ENCODE data around the gene MRPL34. TPM values are rescaled to one million over a fixed set of nuclear protein-coding genes. Genes with fewer than 3 reads are reported as not detected.

MRPL34 gene
- total and polyA plus RNA-seq, 4 donors: 23.3 to 301 (median 140) TPM

DNA sequence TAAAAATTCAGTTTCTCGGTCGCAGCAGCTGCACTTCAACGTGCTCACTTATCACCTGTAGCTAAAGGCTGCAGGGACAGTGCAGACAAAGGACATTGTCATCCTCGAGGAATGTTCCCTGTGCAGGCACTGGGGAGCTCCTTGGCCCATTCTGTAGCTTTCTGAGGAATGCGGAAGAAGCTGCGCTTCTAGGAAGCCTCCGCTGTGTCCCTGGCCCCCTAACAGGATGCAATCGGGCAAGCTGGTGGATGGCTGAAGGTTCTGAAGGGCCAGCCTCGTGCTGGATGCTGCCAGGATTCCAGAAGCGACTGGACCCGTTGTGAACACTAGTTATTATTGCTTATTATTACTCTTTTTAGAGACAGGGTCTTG is 20.9 kb downstream of the MRPL34 start:
- peaks cover 0 to 5% (median 0%) of the 10 kb centered on the region in 4 donors for H3K36me3 ChIP-seq (ENCODE audit: control insufficient read depth in 4 of 4, insufficient read depth in 3 of 4, low read depth in 1 of 4, low read length in 3 of 4)
- H3K9me3 ChIP-seq (ENCODE audit: control insufficient read depth in 4 of 4, low read length in 3 of 4): no peaks in the 10 kb centered on the region
- peaks cover 12 to 23% (median 14%) of the 10 kb centered on the region in 4 donors for H3K4me1 ChIP-seq (ENCODE audit: control insufficient read depth in 4 of 4, insufficient read depth in 4 of 4, low read length in 3 of 4)
- no peak for TF ChIP-seq SP1 (IDR thresholded peaks at IDR 0.05)
- TF ChIP-seq RAD21 (IDR thresholded peaks at IDR 0.05): no peak
- TF ChIP-seq, protein P1, sequence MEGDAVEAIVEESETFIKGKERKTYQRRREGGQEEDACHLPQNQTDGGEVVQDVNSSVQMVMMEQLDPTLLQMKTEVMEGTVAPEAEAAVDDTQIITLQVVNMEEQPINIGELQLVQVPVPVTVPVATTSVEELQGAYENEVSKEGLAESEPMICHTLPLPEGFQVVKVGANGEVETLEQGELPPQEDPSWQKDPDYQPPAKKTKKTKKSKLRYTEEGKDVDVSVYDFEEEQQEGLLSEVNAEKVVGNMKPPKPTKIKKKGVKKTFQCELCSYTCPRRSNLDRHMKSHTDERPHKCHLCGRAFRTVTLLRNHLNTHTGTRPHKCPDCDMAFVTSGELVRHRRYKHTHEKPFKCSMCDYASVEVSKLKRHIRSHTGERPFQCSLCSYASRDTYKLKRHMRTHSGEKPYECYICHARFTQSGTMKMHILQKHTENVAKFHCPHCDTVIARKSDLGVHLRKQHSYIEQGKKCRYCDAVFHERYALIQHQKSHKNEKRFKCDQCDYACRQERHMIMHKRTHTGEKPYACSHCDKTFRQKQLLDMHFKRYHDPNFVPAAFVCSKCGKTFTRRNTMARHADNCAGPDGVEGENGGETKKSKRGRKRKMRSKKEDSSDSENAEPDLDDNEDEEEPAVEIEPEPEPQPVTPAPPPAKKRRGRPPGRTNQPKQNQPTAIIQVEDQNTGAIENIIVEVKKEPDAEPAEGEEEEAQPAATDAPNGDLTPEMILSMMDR (IDR thresholded peaks at IDR 0.05; ENCODE audit: low read depth, low read length, missing input control): no peak
- no peak for TF ChIP-seq HNF4A (conservative IDR thresholded peaks at IDR 0.05)
- TF ChIP-seq, protein P2, sequence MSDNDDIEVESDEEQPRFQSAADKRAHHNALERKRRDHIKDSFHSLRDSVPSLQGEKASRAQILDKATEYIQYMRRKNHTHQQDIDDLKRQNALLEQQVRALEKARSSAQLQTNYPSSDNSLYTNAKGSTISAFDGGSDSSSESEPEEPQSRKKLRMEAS (IDR thresholded peaks at IDR 0.05): no peak
- TF ChIP-seq, protein P3, sequence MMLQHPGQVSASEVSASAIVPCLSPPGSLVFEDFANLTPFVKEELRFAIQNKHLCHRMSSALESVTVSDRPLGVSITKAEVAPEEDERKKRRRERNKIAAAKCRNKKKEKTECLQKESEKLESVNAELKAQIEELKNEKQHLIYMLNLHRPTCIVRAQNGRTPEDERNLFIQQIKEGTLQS (IDR thresholded peaks at IDR 0.05): no peak
- TF ChIP-seq, protein P4, sequence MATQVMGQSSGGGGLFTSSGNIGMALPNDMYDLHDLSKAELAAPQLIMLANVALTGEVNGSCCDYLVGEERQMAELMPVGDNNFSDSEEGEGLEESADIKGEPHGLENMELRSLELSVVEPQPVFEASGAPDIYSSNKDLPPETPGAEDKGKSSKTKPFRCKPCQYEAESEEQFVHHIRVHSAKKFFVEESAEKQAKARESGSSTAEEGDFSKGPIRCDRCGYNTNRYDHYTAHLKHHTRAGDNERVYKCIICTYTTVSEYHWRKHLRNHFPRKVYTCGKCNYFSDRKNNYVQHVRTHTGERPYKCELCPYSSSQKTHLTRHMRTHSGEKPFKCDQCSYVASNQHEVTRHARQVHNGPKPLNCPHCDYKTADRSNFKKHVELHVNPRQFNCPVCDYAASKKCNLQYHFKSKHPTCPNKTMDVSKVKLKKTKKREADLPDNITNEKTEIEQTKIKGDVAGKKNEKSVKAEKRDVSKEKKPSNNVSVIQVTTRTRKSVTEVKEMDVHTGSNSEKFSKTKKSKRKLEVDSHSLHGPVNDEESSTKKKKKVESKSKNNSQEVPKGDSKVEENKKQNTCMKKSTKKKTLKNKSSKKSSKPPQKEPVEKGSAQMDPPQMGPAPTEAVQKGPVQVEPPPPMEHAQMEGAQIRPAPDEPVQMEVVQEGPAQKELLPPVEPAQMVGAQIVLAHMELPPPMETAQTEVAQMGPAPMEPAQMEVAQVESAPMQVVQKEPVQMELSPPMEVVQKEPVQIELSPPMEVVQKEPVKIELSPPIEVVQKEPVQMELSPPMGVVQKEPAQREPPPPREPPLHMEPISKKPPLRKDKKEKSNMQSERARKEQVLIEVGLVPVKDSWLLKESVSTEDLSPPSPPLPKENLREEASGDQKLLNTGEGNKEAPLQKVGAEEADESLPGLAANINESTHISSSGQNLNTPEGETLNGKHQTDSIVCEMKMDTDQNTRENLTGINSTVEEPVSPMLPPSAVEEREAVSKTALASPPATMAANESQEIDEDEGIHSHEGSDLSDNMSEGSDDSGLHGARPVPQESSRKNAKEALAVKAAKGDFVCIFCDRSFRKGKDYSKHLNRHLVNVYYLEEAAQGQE (IDR thresholded peaks at IDR 0.05): no peak
- TF ChIP-seq FOXA1 (IDR thresholded peaks at IDR 0.05): no peak
- TF ChIP-seq YY1 (IDR thresholded peaks at IDR 0.05): no peak
- no peak for DNase-seq (ENCODE audit: low spot score)
- H3K4me3 ChIP-seq (ENCODE audit: low read depth in 1 of 3, low read length in 3 of 3): no peak overlapping the region
- no peaks in the 10 kb centered on the region for H3K27me3 ChIP-seq (ENCODE audit: control insufficient read depth in 4 of 4, insufficient read depth in 4 of 4, low read length in 3 of 4)
- no peak overlapping the region for H3K9ac ChIP-seq (ENCODE audit: low read depth in 1 of 2, low read length in 2 of 2)
- WGBS: 94% methylated on average over 11 of the region's 11 CpGs
- H3K27ac ChIP-seq (ENCODE audit: low read depth in 1 of 2, low read length in 2 of 2): no peak overlapping the region

DNA sequence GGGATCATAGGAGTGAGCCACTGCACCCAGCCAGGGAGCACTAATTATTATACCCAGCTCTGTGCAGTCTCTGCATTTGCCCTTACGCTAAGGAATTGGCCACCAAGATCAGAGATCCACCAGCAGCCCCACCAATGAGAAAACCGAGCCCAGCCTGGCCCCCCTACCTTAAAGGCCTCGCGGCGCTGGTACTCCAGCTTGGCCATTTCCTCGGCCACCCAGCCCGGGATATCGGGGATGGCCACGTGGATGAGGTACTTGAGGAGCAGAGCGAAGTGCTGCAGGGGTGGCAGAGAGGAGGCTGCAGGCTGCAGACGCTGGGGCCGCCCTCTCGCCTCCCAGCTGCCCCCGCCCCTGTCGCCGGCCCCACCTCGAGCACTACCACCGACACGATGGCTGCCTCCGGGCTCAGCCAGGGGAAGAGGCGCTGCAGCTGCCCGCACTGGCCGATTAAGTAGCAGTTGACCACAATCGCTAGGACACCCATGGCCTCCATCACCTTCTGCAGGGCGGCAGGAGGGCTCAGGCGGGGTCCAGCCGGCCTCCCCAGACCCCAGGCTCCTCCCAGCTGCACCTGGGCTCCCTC is 21.5 kb downstream of the MRPL34 start:
- no peak overlapping the region for H3K4me3 ChIP-seq (ENCODE audit: low read depth in 1 of 3, low read length in 3 of 3)
- WGBS: 91% methylated on average over 27 of the region's 27 CpGs
- no peaks in the 10 kb centered on the region for H3K27me3 ChIP-seq (ENCODE audit: control insufficient read depth in 4 of 4, insufficient read depth in 4 of 4, low read length in 3 of 4)
- peaks cover 12 to 23% (median 14%) of the 10 kb centered on the region in 4 donors for H3K4me1 ChIP-seq (ENCODE audit: control insufficient read depth in 4 of 4, insufficient read depth in 4 of 4, low read length in 3 of 4)
- H3K36me3 ChIP-seq (ENCODE audit: control insufficient read depth in 4 of 4, insufficient read depth in 3 of 4, low read depth in 1 of 4, low read length in 3 of 4): peaks cover 0 to 2% (median 0%) of the 10 kb centered on the region in 4 donors
- TF ChIP-seq, protein P5, sequence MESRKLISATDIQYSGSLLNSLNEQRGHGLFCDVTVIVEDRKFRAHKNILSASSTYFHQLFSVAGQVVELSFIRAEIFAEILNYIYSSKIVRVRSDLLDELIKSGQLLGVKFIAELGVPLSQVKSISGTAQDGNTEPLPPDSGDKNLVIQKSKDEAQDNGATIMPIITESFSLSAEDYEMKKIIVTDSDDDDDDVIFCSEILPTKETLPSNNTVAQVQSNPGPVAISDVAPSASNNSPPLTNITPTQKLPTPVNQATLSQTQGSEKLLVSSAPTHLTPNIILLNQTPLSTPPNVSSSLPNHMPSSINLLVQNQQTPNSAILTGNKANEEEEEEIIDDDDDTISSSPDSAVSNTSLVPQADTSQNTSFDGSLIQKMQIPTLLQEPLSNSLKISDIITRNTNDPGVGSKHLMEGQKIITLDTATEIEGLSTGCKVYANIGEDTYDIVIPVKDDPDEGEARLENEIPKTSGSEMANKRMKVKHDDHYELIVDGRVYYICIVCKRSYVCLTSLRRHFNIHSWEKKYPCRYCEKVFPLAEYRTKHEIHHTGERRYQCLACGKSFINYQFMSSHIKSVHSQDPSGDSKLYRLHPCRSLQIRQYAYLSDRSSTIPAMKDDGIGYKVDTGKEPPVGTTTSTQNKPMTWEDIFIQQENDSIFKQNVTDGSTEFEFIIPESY (IDR thresholded peaks at IDR 0.05): no peak
- no peak for TF ChIP-seq EGR1 (IDR thresholded peaks at IDR 0.05; ENCODE audit: low read depth in 2 of 2)
- H3K27ac ChIP-seq (ENCODE audit: low read depth in 1 of 2, low read length in 2 of 2): no peak overlapping the region
- no peak overlapping the region for H3K9ac ChIP-seq (ENCODE audit: low read depth in 1 of 2, low read length in 2 of 2)
- no peak for DNase-seq (ENCODE audit: low spot score)
- no peaks in the 10 kb centered on the region for H3K9me3 ChIP-seq (ENCODE audit: control insufficient read depth in 4 of 4, low read length in 3 of 4)
